Neural cell (in vitro differentiated cells): Measurements from ENCODE around the gene AGTRAP. TPM values are rescaled to one million over a fixed set of nuclear protein-coding genes. Genes with fewer than 3 reads are reported as not detected.

Source experiments
- H2AFZ ChIP-seq: fragments of 200-600, 300-800 bp; sonication (generic), shearing (Covaris generic); 2 replicates; pipeline ENCODE4 v1.6.0; 2014; ENCODE audit warnings: low read depth, mild to moderate bottlenecking, antibody characterized with exemption, low read length, moderate library complexity
- H3F3A ChIP-seq: fragments of 200-600 bp; shearing (Covaris generic); 2 replicates; pipeline ENCODE4 v1.6.1; 2016; ENCODE audit warnings: mild to moderate bottlenecking, moderate library complexity, mixed read lengths, antibody characterized with exemption, low read length; ENCODE audit not compliant: insufficient read depth, poor library complexity, severe bottlenecking
- H3K27ac ChIP-seq: fragments of 200-600, 300-800 bp; sonication (generic), shearing (Covaris generic); 2 replicates; pipeline ENCODE4 v1.5.1; 2014; ENCODE audit warnings: mild to moderate bottlenecking, low read length, moderate library complexity
- H3K27me3 ChIP-seq: fragments of 300-800, 200-600 bp; sonication (generic), shearing (Covaris generic); 2 replicates; pipeline ENCODE4 v1.6.0; 2014; ENCODE audit warnings: mild to moderate bottlenecking, low read depth, low read length, moderate library complexity; ENCODE audit not compliant: insufficient read depth
- H3K36me3 ChIP-seq: fragments of 300-800, 200-600 bp; sonication (generic), shearing (Covaris generic); 2 replicates; pipeline ENCODE4 v1.5.1; 2014; ENCODE audit warnings: mild to moderate bottlenecking, antibody characterized with exemption, low read length, moderate library complexity; ENCODE audit not compliant: insufficient read depth
- H3K4me2 ChIP-seq: fragments of 300-800, 200-600 bp; sonication (generic), shearing (Covaris generic); 2 replicates; pipeline ENCODE4 v1.6.0; 2014; ENCODE audit warnings: mild to moderate bottlenecking, low read length
- H3K4me3 ChIP-seq: fragments of 300-800, 200-600 bp; sonication (generic), shearing (Covaris generic); 2 replicates; pipeline ENCODE4 v1.5.1; 2014; ENCODE audit warnings: mild to moderate bottlenecking, low read length, moderate library complexity
- H3K79me2 ChIP-seq: fragments of 200-600 bp; shearing (Covaris generic); replicated peaks from 2 replicates; pipeline ENCODE4 v1.6.0; 2014; ENCODE audit warnings: mild to moderate bottlenecking, low read length, moderate library complexity; ENCODE audit not compliant: insufficient read depth
- H3K9ac ChIP-seq: fragments of 300-800, 200-600 bp; sonication (generic), shearing (Covaris generic); 2 replicates; pipeline ENCODE4 v1.6.1; 2016; ENCODE audit warnings: mild to moderate bottlenecking, low read length, mixed read lengths
- H3K9me2 ChIP-seq: fragments of 200-600 bp; shearing (Covaris generic); 2 replicates; pipeline ENCODE4 v1.6.1; 2016; ENCODE audit warnings: mild to moderate bottlenecking, low read length, mixed read lengths; ENCODE audit not compliant: insufficient read depth
- H3K9me3 ChIP-seq: fragments of 200-600, 300-800 bp; sonication (generic), shearing (Covaris generic); 2 replicates; pipeline ENCODE4 v1.6.1; 2016; ENCODE audit warnings: mild to moderate bottlenecking, mixed run types, low read length, moderate library complexity, mixed read lengths
- H4K20me1 ChIP-seq: fragments of 200-600 bp; shearing (Covaris generic); 2 replicates; pipeline ENCODE4 v1.6.1; 2016; ENCODE audit warnings: mild to moderate bottlenecking, mixed run types; ENCODE audit not compliant: insufficient read depth
- CTCF ChIP-seq: fragments of 450-650 bp; IDR thresholded peaks from 2 replicates; pipeline ENCODE4 v1.5.1; 2014; ENCODE audit warnings: antibody characterized with exemption, mild to moderate bottlenecking, moderate library complexity; ENCODE audit not compliant: poor library complexity, severe bottlenecking
- EP300 ChIP-seq: fragments of 450-650 bp; conservative IDR thresholded peaks from 2 replicates; pipeline ENCODE4 v1.6.1; 2014; ENCODE audit warnings: antibody characterized with exemption, mild to moderate bottlenecking, moderate library complexity; ENCODE audit not compliant: poor library complexity, severe bottlenecking
- EZH2 ChIP-seq: fragments of 200-600, 300-800 bp; shearing (Covaris generic), sonication (generic); IDR thresholded peaks from 2 replicates; pipeline ENCODE4 v1.6.1; 2014; ENCODE audit warnings: antibody characterized with exemption, low read length, borderline replicate concordance, mild to moderate bottlenecking; ENCODE audit not compliant: insufficient read depth, poor library complexity, severe bottlenecking
- MXI1 ChIP-seq: fragments of 450-650 bp; conservative IDR thresholded peaks from 2 replicates; pipeline ENCODE4 v1.6.1; 2014; ENCODE audit warnings: antibody characterized with exemption, mild to moderate bottlenecking; ENCODE audit not compliant: poor library complexity, severe bottlenecking
- POLR2AphosphoS5 ChIP-seq: IDR thresholded peaks from 2 replicates; pipeline ENCODE4 v1.6.1; 2012
- RAD21 ChIP-seq: fragments of 450-650 bp; conservative IDR thresholded peaks from 2 replicates; pipeline ENCODE4 v1.6.1; 2014; ENCODE audit warnings: antibody characterized with exemption, mild to moderate bottlenecking, moderate library complexity
- REST ChIP-seq: IDR thresholded peaks from 2 replicates; pipeline ENCODE4 v1.6.1; 2012; ENCODE audit warnings: borderline replicate concordance
- SMC3 ChIP-seq: fragments of 450-650 bp; conservative IDR thresholded peaks from 2 replicates; pipeline ENCODE4 v1.6.1; 2014; ENCODE audit warnings: antibody characterized with exemption, mild to moderate bottlenecking, moderate library complexity; ENCODE audit not compliant: poor library complexity
- TAF1 ChIP-seq: IDR thresholded peaks from 2 replicates; pipeline ENCODE4 v1.6.1; 2012; ENCODE audit warnings: low read depth
- polyA plus RNA-seq: library from polyadenylated mRNA; depleted of rRNA; stranded (reverse); fragments of >200 nt; gene quantifications from 2 replicates; pipeline ENCODE4 v1.2.3, GENCODE V29; 2014

The AGTRAP gene
- polyA plus RNA-seq, 1 donor from 2014 or later = 4.4 TPM

- no peak overlapping the region for H3K9ac ChIP-seq
- H2AFZ ChIP-seq = no peak overlapping the region
- H3K4me2 ChIP-seq = no peak overlapping the region
- no peaks in the 10 kb centered on the region for H3K27me3 ChIP-seq
- TF ChIP-seq RAD21 (no peak), EZH2 (no peak), SMC3 (no peak), EP300 (no peak), REST (no peak), CTCF (no peak), TAF1 (no peak), MXI1 (no peak), POLR2AphosphoS5 (no peak)
- no peaks in the 10 kb centered on the region for H3K36me3 ChIP-seq
- no peaks in the 10 kb centered on the region for H3F3A ChIP-seq
- no peaks in the 10 kb centered on the region for H3K79me2 ChIP-seq
- H4K20me1 ChIP-seq = no peaks in the 10 kb centered on the region
- no peak overlapping the region for H3K27ac ChIP-seq
- no peak overlapping the region for H3K4me3 ChIP-seq
- no peaks in the 10 kb centered on the region for H3K9me2 ChIP-seq
- no peaks in the 10 kb centered on the region for H3K9me3 ChIP-seq
Observed at GRCh38 chr1:11769274-11769673, 33.3 kb downstream of the AGTRAP start.

GRCh38 chr1:11770011-11770410 is 34.1 kb downstream of the AGTRAP start:
- Histone ChIP-seq H3K36me3 (no peaks in the 10 kb centered on the region), H3K9me2 (no peaks in the 10 kb centered on the region), H2AFZ (no peak overlapping the region), H3K9me3 (no peaks in the 10 kb centered on the region), H3K4me2 (no peak overlapping the region), H3K79me2 (no peaks in the 10 kb centered on the region), H3K4me3 (no peak overlapping the region), H3K27ac (no peak overlapping the region), H3K27me3 (no peaks in the 10 kb centered on the region), H4K20me1 (no peaks in the 10 kb centered on the region), H3K9ac (no peak overlapping the region), H3F3A (no peaks in the 10 kb centered on the region)
- TF ChIP-seq EP300 (no peak), CTCF (no peak), POLR2AphosphoS5 (no peak), SMC3 (no peak), EZH2 (no peak), TAF1 (no peak), RAD21 (no peak), MXI1 (no peak), REST (no peak)
